MCF 10A (cell line): Measurements from ENCODE around the gene FRAS1. TPM values are rescaled to one million over a fixed set of nuclear protein-coding genes. Genes with fewer than 3 reads are reported as not detected.
A peak's percentile ranks its signal among the peaks of the same experiment; 100 is the strongest.

ENCODE experiments used
- BruUV-seq: library from RNA; stranded (reverse); fragments of 400-500 nt; replicated peaks from 2 replicates; lab custom pipeline; 2021; lab: Mats Ljungman, UMichigan
- CTCF ChIA-PET: fragments of 300-600 bp; sonication (Branson Sonifier 250); formaldehyde crosslinking; extraction: SDS; loops from one replicate; lab custom pipeline; 2021; ENCODE audit warnings: antibody characterized with exemption, inconsistent platforms; lab: Yijun Ruan, JAX
- POLR2A ChIA-PET: fragments of 300-600, 350-650 bp; sonication (Branson Sonifier 250); formaldehyde crosslinking; extraction: SDS; loops from one replicate; lab custom pipeline; 2020; ENCODE audit warnings: antibody characterized with exemption, inconsistent platforms; lab: Yijun Ruan, JAX
- DNase-seq: peaks from one replicate; pipeline ENCODE4 v3.0.0-alpha.2; 2018; ENCODE audit not compliant: unreplicated experiment
- H3K27ac Mint-ChIP-seq: one replicate; pipeline ENCODE4 v1.8.0; 2022; ENCODE audit warnings: mild to moderate bottlenecking, low read depth, mixed read lengths; ENCODE audit not compliant: unreplicated experiment
- H3K27me3 Mint-ChIP-seq: one replicate; pipeline ENCODE4 v1.8.0; 2022; ENCODE audit warnings: mixed read lengths; ENCODE audit not compliant: insufficient read depth, unreplicated experiment
- H3K36me3 Mint-ChIP-seq: one replicate; pipeline ENCODE4 v1.8.0; 2022; ENCODE audit warnings: mild to moderate bottlenecking, moderate library complexity, mixed read lengths; ENCODE audit not compliant: insufficient read depth, unreplicated experiment
- H3K4me1 Mint-ChIP-seq: one replicate; pipeline ENCODE4 v1.8.0; 2022; ENCODE audit warnings: mixed read lengths; ENCODE audit not compliant: insufficient read depth, unreplicated experiment
- H3K4me3 Mint-ChIP-seq: one replicate; pipeline ENCODE4 v1.8.0; 2022; ENCODE audit warnings: mild to moderate bottlenecking, moderate library complexity, mixed read lengths; ENCODE audit not compliant: unreplicated experiment
- H3K9me3 Mint-ChIP-seq: one replicate; pipeline ENCODE4 v1.8.0; 2022; ENCODE audit warnings: mixed read lengths; ENCODE audit not compliant: unreplicated experiment
- intact Hi-C: fragments of 100-400 bp; cut with micrococcal nuclease; formaldehyde crosslinking; loops from 2 replicates; pipeline ENCODE4 v1.14.1; 2022
- total RNA-seq: library from RNA; stranded (reverse); gene quantifications from 2 replicates; pipeline ENCODE4 v1.2.3, GENCODE V29; 2022
- TF ChIP-seq, protein P1 (sequence below): fragments of 200-600 bp; IDR thresholded peaks from one replicate; pipeline ENCODE4 v1.8.0; 2022; ENCODE audit warnings: antibody characterized with exemption, mild to moderate bottlenecking; ENCODE audit not compliant: unreplicated experiment

FRAS1 gene
- total RNA-seq, 1 experiment from 2014 or later, result 2.0 TPM

DNA sequence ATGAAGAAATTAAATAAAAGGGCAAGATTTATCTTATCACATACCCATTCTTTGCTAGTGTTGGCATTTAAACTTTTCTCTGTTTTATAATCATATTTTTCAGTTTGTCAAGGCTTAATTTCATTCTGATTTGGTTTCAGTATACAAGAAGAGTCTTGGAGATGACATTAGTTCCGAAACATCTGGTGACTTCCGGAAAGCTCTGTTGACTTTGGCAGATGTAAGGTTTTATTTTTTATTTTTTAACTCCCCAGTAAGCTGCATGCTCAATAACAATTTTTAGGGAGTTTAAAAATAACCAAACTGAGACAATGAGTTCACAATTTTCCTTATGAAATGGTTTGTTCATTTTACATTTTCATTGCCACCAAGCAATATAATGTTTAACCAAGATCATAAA is 534.3 kb downstream of the FRAS1 start:
- H3K4me3 Mint-ChIP-seq, result no peak overlapping the region
- DNase-seq, result no peak
- TF ChIP-seq, protein P1, sequence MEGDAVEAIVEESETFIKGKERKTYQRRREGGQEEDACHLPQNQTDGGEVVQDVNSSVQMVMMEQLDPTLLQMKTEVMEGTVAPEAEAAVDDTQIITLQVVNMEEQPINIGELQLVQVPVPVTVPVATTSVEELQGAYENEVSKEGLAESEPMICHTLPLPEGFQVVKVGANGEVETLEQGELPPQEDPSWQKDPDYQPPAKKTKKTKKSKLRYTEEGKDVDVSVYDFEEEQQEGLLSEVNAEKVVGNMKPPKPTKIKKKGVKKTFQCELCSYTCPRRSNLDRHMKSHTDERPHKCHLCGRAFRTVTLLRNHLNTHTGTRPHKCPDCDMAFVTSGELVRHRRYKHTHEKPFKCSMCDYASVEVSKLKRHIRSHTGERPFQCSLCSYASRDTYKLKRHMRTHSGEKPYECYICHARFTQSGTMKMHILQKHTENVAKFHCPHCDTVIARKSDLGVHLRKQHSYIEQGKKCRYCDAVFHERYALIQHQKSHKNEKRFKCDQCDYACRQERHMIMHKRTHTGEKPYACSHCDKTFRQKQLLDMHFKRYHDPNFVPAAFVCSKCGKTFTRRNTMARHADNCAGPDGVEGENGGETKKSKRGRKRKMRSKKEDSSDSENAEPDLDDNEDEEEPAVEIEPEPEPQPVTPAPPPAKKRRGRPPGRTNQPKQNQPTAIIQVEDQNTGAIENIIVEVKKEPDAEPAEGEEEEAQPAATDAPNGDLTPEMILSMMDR, result no peak
- BruUV-seq, result no TSS peak
- ChIA-PET CTCF (interaction anchor here (0.5 to 1.7 kb wide), 4 partner anchors 9 to 631 kb away, joined by 3 to 9 read pairs (median 5); partner anchors contain the start of gene PAQR3), POLR2A (interaction anchor here (0.6 to 2.4 kb wide), 6 partner anchors 40 to 532 kb away, joined by 3 to 7 read pairs (median 4); partner anchors contain the start of genes ANXA3 and PAQR3)
- H3K9me3 Mint-ChIP-seq, result no peaks in the 10 kb centered on the region
- intact Hi-C loops, result no loop called here
- H3K27me3 Mint-ChIP-seq, result no peaks in the 10 kb centered on the region
- H3K4me1 Mint-ChIP-seq, result peaks cover 17% of the 10 kb centered on the region
- peaks cover 59% of the 10 kb centered on the region for H3K36me3 Mint-ChIP-seq
- peak overlapping the region; percentile 54 for H3K27ac Mint-ChIP-seq

DNA sequence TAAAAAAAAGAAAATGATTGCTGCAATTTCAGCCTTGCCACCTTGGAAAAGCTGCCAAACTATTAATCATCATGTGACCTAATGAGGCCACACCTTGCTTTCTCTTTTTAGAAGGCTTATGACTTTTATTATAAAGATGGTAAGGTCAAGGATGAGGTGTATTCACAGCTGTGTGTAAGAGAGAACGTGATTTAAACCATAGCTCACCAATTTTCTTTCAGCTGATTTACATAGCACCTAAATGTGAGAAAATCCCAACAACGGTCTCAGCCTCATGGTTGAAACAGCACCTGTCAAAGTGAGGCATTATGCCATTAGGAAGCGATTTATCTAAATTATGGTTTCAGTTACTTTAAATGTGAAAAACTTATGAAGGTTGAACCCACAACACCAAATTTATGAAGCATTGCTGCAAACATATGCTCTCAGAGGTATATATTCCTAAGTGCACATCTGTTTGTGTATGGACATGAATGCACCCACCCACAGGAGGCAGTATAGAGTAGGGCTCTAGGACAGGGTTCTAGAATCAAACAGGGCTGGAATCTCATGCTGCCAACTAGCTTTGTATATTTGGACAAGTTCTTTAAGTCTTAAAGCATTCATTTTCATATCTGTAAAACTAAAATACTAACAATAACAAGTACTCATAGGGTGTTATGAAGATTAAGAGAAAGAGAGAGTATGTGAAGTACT is 535.1 kb downstream of the FRAS1 start:
- Mint-ChIP-seq H3K36me3 (peaks cover 56% of the 10 kb centered on the region), H3K4me1 (peaks cover 17% of the 10 kb centered on the region), H3K27me3 (no peaks in the 10 kb centered on the region), H3K27ac (no peak overlapping the region), H3K9me3 (no peaks in the 10 kb centered on the region), H3K4me3 (no peak overlapping the region)
- peak; percentile 35 for DNase-seq
- ChIA-PET POLR2A (interaction anchor here (0.6 to 2.4 kb wide), 10 partner anchors 9 to 639 kb away, joined by 3 to 7 read pairs (median 4); partner anchors contain the start of genes ANXA3 and PAQR3), CTCF (interaction anchor here (0.5 to 1.7 kb wide), 9 partner anchors 9 to 676 kb away, joined by 3 to 9 read pairs (median 4); partner anchors contain the start of gene PAQR3)
- BruUV-seq, result no TSS peak
- TF ChIP-seq, protein P1, result peak; percentile 48
- intact Hi-C loops, result loop anchor here (1.0 kb wide), 1 partner anchor 40 kb away; no protein-coding TSS in a partner anchor

Other genes with a start within 250 kb of the FRAS1 start
- 45.8 and 47.3 TPM in 2 replicates for gene CNOT6L, start 238.0 kb upstream of the FRAS1 start, total RNA-seq
- gene MRPL1, start 194.5 kb upstream of the FRAS1 start, total RNA-seq, result 36.8 and 53.3 TPM in 2 replicates